Osteocyte (in vitro differentiated cells): ENCODE data around the gene NCAPD2. TPM values are rescaled to one million over a fixed set of nuclear protein-coding genes. Genes with fewer than 3 reads are reported as not detected.

ENCODE experiments used
- DNase-seq: peaks from one replicate; pipeline ENCODE4 v3.0.0; 2021; ENCODE audit warnings: mixed read lengths; ENCODE audit not compliant: unreplicated experiment; ENCODE audit errors: extremely low spot score
- H3K27ac Mint-ChIP-seq: one replicate; pipeline ENCODE4 v1.8.0; 2021; ENCODE audit warnings: mild to moderate bottlenecking, mixed read lengths; ENCODE audit not compliant: unreplicated experiment
- H3K27me3 Mint-ChIP-seq: one replicate; pipeline ENCODE4 v1.8.0; 2021; ENCODE audit warnings: mixed read lengths; ENCODE audit not compliant: unreplicated experiment
- H3K36me3 Mint-ChIP-seq: one replicate; pipeline ENCODE4 v1.8.0; 2021; ENCODE audit warnings: mixed read lengths; ENCODE audit not compliant: unreplicated experiment
- H3K4me1 Mint-ChIP-seq: one replicate; pipeline ENCODE4 v1.8.0; 2021; ENCODE audit warnings: mixed read lengths; ENCODE audit not compliant: unreplicated experiment
- H3K4me3 Mint-ChIP-seq: one replicate; pipeline ENCODE4 v1.8.0; 2021; ENCODE audit warnings: mild to moderate bottlenecking, moderate library complexity, mixed read lengths; ENCODE audit not compliant: unreplicated experiment
- H3K9me3 Mint-ChIP-seq: one replicate; pipeline ENCODE4 v1.8.0; 2021; ENCODE audit warnings: mixed read lengths; ENCODE audit not compliant: unreplicated experiment
- total RNA-seq: library from RNA; stranded (reverse); gene quantifications from 2 replicates; pipeline ENCODE4 v1.2.1, GENCODE V29; 2021
- TF ChIP-seq, protein P1 (sequence below): fragments of 200-600 bp; sonication (generic); IDR thresholded peaks from 2 replicates; pipeline ENCODE4 v1.5.0; 2021; ENCODE audit warnings: antibody characterized with exemption, mild to moderate bottlenecking, moderate library complexity

NCAPD2 gene
- total RNA-seq, 1 donor from 2014 or later = 36.9 TPM

DNA sequence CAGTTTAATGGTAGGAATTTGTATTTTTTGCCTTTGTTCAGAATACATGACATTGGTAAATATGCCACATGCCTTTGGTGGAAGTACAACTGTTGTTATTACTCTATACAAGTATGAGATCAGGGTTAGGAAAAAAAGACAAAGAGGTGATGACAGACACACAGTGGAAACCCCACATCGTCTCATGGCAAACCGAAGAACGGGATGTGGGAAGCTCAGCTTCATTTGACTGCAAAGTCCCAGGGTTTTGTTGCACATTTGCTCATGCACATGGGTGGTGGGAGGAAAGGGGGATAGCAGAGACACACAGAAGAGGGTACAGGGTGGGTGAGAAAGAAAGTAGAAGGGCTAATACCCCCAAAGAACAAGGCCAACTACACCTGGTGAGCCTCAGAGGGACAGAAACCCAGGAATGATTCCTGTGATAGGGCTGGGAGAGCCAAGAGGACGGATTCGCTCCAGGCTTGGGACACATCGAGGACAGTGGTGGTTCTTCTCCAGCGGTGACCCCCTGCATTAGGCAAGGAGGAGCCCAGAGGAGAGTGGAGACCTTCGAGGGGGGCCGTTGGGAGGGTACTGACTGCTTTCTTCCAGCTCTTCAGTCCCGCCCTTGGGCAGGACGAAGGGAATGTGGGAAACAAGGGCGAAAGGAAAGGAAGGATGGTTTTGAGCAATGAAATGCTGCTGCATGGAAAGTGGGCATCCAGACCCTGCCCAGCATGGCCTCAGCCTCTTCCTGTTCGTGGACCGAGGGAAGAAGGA is 31.5 kb upstream of the NCAPD2 start:
- H3K27me3 Mint-ChIP-seq = no peaks in the 10 kb centered on the region
- H3K4me1 Mint-ChIP-seq = peaks cover 2% of the 10 kb centered on the region
- H3K4me3 Mint-ChIP-seq = no peak overlapping the region
- DNase-seq = no peak
- H3K27ac Mint-ChIP-seq = peak overlapping the region; percentile 48
- TF ChIP-seq, protein P1, sequence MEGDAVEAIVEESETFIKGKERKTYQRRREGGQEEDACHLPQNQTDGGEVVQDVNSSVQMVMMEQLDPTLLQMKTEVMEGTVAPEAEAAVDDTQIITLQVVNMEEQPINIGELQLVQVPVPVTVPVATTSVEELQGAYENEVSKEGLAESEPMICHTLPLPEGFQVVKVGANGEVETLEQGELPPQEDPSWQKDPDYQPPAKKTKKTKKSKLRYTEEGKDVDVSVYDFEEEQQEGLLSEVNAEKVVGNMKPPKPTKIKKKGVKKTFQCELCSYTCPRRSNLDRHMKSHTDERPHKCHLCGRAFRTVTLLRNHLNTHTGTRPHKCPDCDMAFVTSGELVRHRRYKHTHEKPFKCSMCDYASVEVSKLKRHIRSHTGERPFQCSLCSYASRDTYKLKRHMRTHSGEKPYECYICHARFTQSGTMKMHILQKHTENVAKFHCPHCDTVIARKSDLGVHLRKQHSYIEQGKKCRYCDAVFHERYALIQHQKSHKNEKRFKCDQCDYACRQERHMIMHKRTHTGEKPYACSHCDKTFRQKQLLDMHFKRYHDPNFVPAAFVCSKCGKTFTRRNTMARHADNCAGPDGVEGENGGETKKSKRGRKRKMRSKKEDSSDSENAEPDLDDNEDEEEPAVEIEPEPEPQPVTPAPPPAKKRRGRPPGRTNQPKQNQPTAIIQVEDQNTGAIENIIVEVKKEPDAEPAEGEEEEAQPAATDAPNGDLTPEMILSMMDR = no peak
- peaks cover 15% of the 10 kb centered on the region for H3K36me3 Mint-ChIP-seq
- H3K9me3 Mint-ChIP-seq = no peaks in the 10 kb centered on the region

GRCh38 chr12:6463216-6463615 is 30.7 kb upstream of the NCAPD2 start:
- TF ChIP-seq, protein P1 = no peak
- H3K27me3 Mint-ChIP-seq = no peaks in the 10 kb centered on the region
- H3K27ac Mint-ChIP-seq = no peak overlapping the region
- H3K9me3 Mint-ChIP-seq = no peaks in the 10 kb centered on the region
- DNase-seq = no peak
- H3K4me1 Mint-ChIP-seq = peaks cover 6% of the 10 kb centered on the region
- H3K36me3 Mint-ChIP-seq = peaks cover 15% of the 10 kb centered on the region
- no peak overlapping the region for H3K4me3 Mint-ChIP-seq

DNA sequence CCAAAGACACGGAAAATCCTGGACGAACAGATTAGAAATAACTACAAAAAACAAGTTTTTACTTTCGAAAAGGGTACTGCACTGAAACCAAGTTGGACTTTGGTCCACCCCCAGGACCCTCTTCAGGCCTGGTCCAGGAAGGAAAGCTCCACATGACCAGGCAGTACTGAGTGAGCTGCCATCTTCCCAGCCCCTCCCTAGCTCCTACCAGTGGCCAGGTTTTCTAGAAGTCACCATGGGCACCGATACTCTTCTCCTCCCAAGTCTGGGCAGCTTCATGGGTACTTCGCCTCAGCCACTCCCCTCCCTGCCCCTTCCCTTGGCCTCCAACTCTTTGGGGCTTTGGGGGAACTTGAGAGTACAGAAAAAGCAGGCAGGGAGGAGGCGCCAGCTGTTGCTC is 30.0 kb upstream of the NCAPD2 start:
- no peak overlapping the region for H3K4me3 Mint-ChIP-seq
- peaks cover 12% of the 10 kb centered on the region for H3K4me1 Mint-ChIP-seq
- no peaks in the 10 kb centered on the region for H3K9me3 Mint-ChIP-seq
- no peaks in the 10 kb centered on the region for H3K27me3 Mint-ChIP-seq
- TF ChIP-seq, protein P1 = no peak
- peaks cover 14% of the 10 kb centered on the region for H3K36me3 Mint-ChIP-seq
- no peak for DNase-seq
- no peak overlapping the region for H3K27ac Mint-ChIP-seq

DNA sequence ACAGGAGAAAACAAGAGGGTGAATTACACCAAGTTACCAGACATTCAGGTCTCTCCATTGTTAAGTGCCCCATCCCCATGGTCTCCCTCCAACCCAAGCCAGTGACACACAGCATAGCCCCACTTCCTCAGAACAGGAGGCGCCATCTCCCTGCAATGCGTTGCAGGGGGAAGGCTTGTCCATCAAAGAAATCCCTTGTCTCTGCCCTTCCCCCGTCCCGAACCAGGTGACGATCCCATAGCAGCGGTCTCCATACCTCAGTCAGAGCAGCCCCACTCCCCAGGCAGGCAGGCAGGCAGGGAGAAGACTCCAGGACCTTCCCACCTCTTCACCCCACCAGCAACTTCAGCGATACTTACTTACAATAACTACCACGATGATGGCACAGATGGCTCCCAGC is 29.4 kb upstream of the NCAPD2 start:
- Mint-ChIP-seq H3K4me1 (peaks cover 19% of the 10 kb centered on the region), H3K27ac (no peak overlapping the region), H3K36me3 (peaks cover 11% of the 10 kb centered on the region), H3K4me3 (no peak overlapping the region), H3K9me3 (no peaks in the 10 kb centered on the region), H3K27me3 (no peaks in the 10 kb centered on the region)
- no peak for DNase-seq
- TF ChIP-seq, protein P1 = no peak

- no peak overlapping the region for H3K27ac Mint-ChIP-seq
- no peak for DNase-seq
- TF ChIP-seq, protein P1 = peak; percentile 81
- no peak overlapping the region for H3K4me3 Mint-ChIP-seq
- H3K4me1 Mint-ChIP-seq = peaks cover 24% of the 10 kb centered on the region
- H3K36me3 Mint-ChIP-seq = peaks cover 11% of the 10 kb centered on the region
- H3K27me3 Mint-ChIP-seq = no peaks in the 10 kb centered on the region
- no peaks in the 10 kb centered on the region for H3K9me3 Mint-ChIP-seq
Measured at GRCh38 chr12:6465467-6466183, 28.3 kb upstream of the NCAPD2 start.
